ENCODE measurements around the gene RASGRP1.

GRCh38 chr15:38524156-38524555, 40.5 kb downstream of the RASGRP1 start:
- TF ChIP-seq POLR2A (IDR thresholded peaks at IDR 0.05) (no peak), EP300 (IDR thresholded peaks at IDR 0.05) (no peak)
- TF ChIP-seq, protein P1, sequence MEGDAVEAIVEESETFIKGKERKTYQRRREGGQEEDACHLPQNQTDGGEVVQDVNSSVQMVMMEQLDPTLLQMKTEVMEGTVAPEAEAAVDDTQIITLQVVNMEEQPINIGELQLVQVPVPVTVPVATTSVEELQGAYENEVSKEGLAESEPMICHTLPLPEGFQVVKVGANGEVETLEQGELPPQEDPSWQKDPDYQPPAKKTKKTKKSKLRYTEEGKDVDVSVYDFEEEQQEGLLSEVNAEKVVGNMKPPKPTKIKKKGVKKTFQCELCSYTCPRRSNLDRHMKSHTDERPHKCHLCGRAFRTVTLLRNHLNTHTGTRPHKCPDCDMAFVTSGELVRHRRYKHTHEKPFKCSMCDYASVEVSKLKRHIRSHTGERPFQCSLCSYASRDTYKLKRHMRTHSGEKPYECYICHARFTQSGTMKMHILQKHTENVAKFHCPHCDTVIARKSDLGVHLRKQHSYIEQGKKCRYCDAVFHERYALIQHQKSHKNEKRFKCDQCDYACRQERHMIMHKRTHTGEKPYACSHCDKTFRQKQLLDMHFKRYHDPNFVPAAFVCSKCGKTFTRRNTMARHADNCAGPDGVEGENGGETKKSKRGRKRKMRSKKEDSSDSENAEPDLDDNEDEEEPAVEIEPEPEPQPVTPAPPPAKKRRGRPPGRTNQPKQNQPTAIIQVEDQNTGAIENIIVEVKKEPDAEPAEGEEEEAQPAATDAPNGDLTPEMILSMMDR (IDR thresholded peaks at IDR 0.05): no peak

Data from suprapubic skin (tissue), 3 donors.